ENCODE results near the gene KMT2D.

The KMT2D gene

GRCh38 chr12:49052451-49053208 lies 8.0 kb downstream of the KMT2D start:
- DNase-seq (ENCODE audit: low read depth in 2 of 2): no peak

GRCh38 chr12:49051777-49052438 lies 8.7 kb downstream of the KMT2D start:
- DNase-seq (ENCODE audit: low read depth in 2 of 2): no peak

- no peak for DNase-seq (ENCODE audit: low read depth in 2 of 2)
Observed at GRCh38 chr12:49051373-49051764, 9.2 kb downstream of the KMT2D start.

GRCh38 chr12:49050507-49051372 lies 9.9 kb downstream of the KMT2D start:
- no peak for DNase-seq (ENCODE audit: low read depth in 2 of 2)

- DNase-seq (ENCODE audit: low read depth in 2 of 2): no peak
Observed at GRCh38 chr12:49049566-49050224, 10.9 kb downstream of the KMT2D start.

GRCh38 chr12:49048953-49049352 lies 11.6 kb downstream of the KMT2D start:
- DNase-seq (ENCODE audit: low read depth in 2 of 2): no peak

GRCh38 chr12:49046129-49046895 lies 14.3 kb downstream of the KMT2D start:
- DNase-seq (ENCODE audit: low read depth in 2 of 2): no peak

GRCh38 chr12:49044660-49045059 lies 15.9 kb downstream of the KMT2D start:
- DNase-seq (ENCODE audit: low read depth in 2 of 2): no peak

GRCh38 chr12:49043856-49044258 lies 16.7 kb downstream of the KMT2D start:
- peak; percentile 77 for DNase-seq (ENCODE audit: low read depth in 2 of 2)

GRCh38 chr12:49043241-49043640 lies 17.4 kb downstream of the KMT2D start:
- DNase-seq (ENCODE audit: low read depth in 2 of 2): no peak

GRCh38 chr12:49041881-49042484 lies 18.6 kb downstream of the KMT2D start:
- no peak for DNase-seq (ENCODE audit: low read depth in 2 of 2)

- DNase-seq (ENCODE audit: low read depth in 2 of 2): no peak
Observed at GRCh38 chr12:49041036-49041880, 19.3 kb downstream of the KMT2D start.

- no peak for DNase-seq (ENCODE audit: low read depth in 2 of 2)
Observed at GRCh38 chr12:49040364-49040855, 20.2 kb downstream of the KMT2D start.

GRCh38 chr12:49039421-49040363 lies 20.9 kb downstream of the KMT2D start:
- no peak for DNase-seq (ENCODE audit: low read depth in 2 of 2)

GRCh38 chr12:49038291-49038955 lies 22.2 kb downstream of the KMT2D start:
- DNase-seq (ENCODE audit: low read depth in 2 of 2): no peak

- DNase-seq (ENCODE audit: low read depth in 2 of 2): no peak
Observed at GRCh38 chr12:49037947-49038237, 22.7 kb downstream of the KMT2D start.

GRCh38 chr12:49037111-49037946 lies 23.3 kb downstream of the KMT2D start:
- no peak for DNase-seq (ENCODE audit: low read depth in 2 of 2)

Data from activated CD4-positive, alpha-beta T cell treated with anti-CD3 and anti-CD28 coated beads for 24 hours (primary cell).